ENCODE measurements around the gene PRMT3. TPM values are rescaled to one million over a fixed set of nuclear protein-coding genes. Genes with fewer than 3 reads are reported as not detected.

The PRMT3 gene
- total RNA-seq, 1 experiment from 2014 or later: 22.6 TPM

DNA sequence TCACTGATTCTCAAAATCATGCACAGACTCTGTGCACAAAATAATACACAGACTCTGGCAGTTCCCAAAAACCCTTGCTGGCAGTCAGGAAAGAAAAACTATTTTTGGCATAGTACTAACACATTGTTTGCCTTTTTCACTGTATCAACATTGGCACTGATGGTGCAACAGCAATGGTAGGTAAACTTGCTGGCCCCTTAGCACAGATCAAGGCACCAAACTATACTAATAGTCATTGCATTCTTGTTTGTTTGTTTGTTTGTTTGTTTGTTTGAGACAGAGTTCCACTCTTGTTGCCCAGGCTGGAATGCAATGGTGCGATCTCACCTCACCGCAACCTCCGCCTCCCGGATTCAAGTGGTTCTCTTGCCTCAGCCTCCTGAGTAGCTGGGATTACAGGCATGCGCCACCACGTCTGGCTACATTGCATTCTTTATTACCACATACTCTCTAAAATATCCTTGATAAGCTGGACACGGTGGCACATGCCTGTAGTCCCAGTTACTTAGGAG lies 130.9 kb downstream of the PRMT3 start:
- Histone ChIP-seq H4K91ac (ENCODE audit: insufficient read length, low read depth, low read length) (no peak overlapping the region), H2BK20ac (ENCODE audit: low read depth, low read length, poor library complexity, severe bottlenecking) (no peak overlapping the region), H3K23ac (ENCODE audit: insufficient read length, low read depth, low read length) (no peak overlapping the region), H2AFZ (ENCODE audit: low read length) (no peak overlapping the region), H3K56ac (ENCODE audit: insufficient read length, low read depth, low read length) (no peak overlapping the region), H3K23me2 (ENCODE audit: insufficient read length, low read depth, low read length, poor library complexity, severe bottlenecking) (no peaks in the 10 kb centered on the region), H3K9me3 (ENCODE audit: control insufficient read depth, low read depth, low read length) (no peaks in the 10 kb centered on the region), H2BK12ac (ENCODE audit: insufficient read length, low read depth, low read length) (no peak overlapping the region), H2BK15ac (ENCODE audit: low read depth, low read length) (no peak overlapping the region), H4K20me1 (ENCODE audit: control insufficient read depth, insufficient read depth, insufficient read length) (no peaks in the 10 kb centered on the region), H3K27ac (ENCODE audit: insufficient read length, low read depth, low read length) (no peak overlapping the region), H3K4ac (ENCODE audit: low read depth, low read length) (no peak overlapping the region), H2BK5ac (ENCODE audit: insufficient read length, low read length) (no peak overlapping the region), H3K4me1 (ENCODE audit: insufficient read depth, low read length) (peaks cover 6% of the 10 kb centered on the region; the same call in 1 of the 2 replicates), H3K27me3 (ENCODE audit: insufficient read depth, low read length) (no peaks in the 10 kb centered on the region), H2BK120ac (ENCODE audit: low read depth, low read length, poor library complexity, severe bottlenecking) (no peak overlapping the region), H2AK5ac (ENCODE audit: insufficient read length, low read length) (no peak overlapping the region), H3K79me2 (ENCODE audit: insufficient read depth, low read length) (no peaks in the 10 kb centered on the region), H3K9ac (ENCODE audit: extremely low read depth, insufficient read length, low read length) (no peak overlapping the region), H4K5ac (ENCODE audit: insufficient read length, low read depth, low read length) (no peak overlapping the region), H3T11ph (ENCODE audit: low read length) (no peak overlapping the region), H3K79me1 (ENCODE audit: insufficient read depth, low read depth, low read length, poor library complexity, severe bottlenecking) (no peaks in the 10 kb centered on the region), H4K8ac (replicated peaks; ENCODE audit: insufficient read length, low read depth, low read length) (no peak overlapping the region), H3K18ac (ENCODE audit: insufficient read length, low read depth, low read length) (no peak overlapping the region), H3K14ac (ENCODE audit: insufficient read depth, low read length) (no peak overlapping the region), H3K4me2 (ENCODE audit: insufficient read depth, insufficient read length, low read length) (no peak overlapping the region)
- Mint-ChIP-seq H3K27ac (no peak overlapping the region), H3K4me1 (peaks cover 37 to 41% of the 10 kb centered on the region in 2 experiments), H3K4me3 (no peak overlapping the region), H3K9me3 (no peaks in the 10 kb centered on the region), H3K36me3 (ENCODE audit: insufficient read depth in 1 of 3, low read depth in 3 of 3) (peaks cover 0 to 5% (median 0%) of the 10 kb centered on the region in 3 experiments; a peak in 1 of 7 replicates), H3K27me3 (ENCODE audit: low read depth) (peaks cover 6% of the 10 kb centered on the region)
- TF ChIP-seq, protein P1, sequence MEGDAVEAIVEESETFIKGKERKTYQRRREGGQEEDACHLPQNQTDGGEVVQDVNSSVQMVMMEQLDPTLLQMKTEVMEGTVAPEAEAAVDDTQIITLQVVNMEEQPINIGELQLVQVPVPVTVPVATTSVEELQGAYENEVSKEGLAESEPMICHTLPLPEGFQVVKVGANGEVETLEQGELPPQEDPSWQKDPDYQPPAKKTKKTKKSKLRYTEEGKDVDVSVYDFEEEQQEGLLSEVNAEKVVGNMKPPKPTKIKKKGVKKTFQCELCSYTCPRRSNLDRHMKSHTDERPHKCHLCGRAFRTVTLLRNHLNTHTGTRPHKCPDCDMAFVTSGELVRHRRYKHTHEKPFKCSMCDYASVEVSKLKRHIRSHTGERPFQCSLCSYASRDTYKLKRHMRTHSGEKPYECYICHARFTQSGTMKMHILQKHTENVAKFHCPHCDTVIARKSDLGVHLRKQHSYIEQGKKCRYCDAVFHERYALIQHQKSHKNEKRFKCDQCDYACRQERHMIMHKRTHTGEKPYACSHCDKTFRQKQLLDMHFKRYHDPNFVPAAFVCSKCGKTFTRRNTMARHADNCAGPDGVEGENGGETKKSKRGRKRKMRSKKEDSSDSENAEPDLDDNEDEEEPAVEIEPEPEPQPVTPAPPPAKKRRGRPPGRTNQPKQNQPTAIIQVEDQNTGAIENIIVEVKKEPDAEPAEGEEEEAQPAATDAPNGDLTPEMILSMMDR (conservative IDR thresholded peaks at IDR 0.05): no peak
- WGBS (ENCODE audit: extremely low coverage, insufficient read length, low lambda C conversion rate): no CpG with 5 or more reads among the region's 7 CpGs
- DNase-seq: no peak
